HEK293T (cell line): ENCODE measurements around the gene EFCAB8.
"Not testable (repeated sequence)": the region's sequence is repeated elsewhere in the genome, so short reads cannot be mapped to it uniquely, and the experiment has no call there.

Source experiments
- CTCF ChIA-PET: fragments of 350-600 bp; formaldehyde crosslinking; extraction: SDS; loops from one replicate; lab custom pipeline; 2021; ENCODE audit warnings: antibody characterized with exemption, inconsistent platforms; lab: Yijun Ruan, JAX
- POLR2A ChIA-PET: fragments of 350-600 bp; formaldehyde crosslinking; extraction: SDS; loops from one replicate; lab custom pipeline; 2020; ENCODE audit warnings: antibody characterized with exemption, inconsistent platforms; lab: Yijun Ruan, JAX
- DNase-seq: peaks from one replicate; pipeline ENCODE4 v3.0.0; 2012; ENCODE audit warnings: mixed read lengths; ENCODE audit errors: extremely low spot score
- ARNT ChIP-seq: fragments of 450-650 bp; IDR thresholded peaks from 2 replicates; pipeline ENCODE4 v1.6.1; 2017; ENCODE audit warnings: mild to moderate bottlenecking
- BHLHE40 ChIP-seq: fragments of 450-650 bp; IDR thresholded peaks from 2 replicates; pipeline ENCODE4 v1.6.1; 2016; ENCODE audit warnings: mild to moderate bottlenecking, moderate library complexity, borderline replicate concordance
- CTBP1 ChIP-seq: fragments of 450-650 bp; IDR thresholded peaks from 2 replicates; pipeline ENCODE4 v1.6.1; 2016; ENCODE audit warnings: borderline replicate concordance
- ELF4 ChIP-seq: fragments of 450-650 bp; IDR thresholded peaks from 2 replicates; pipeline ENCODE4 v1.6.1; 2017; ENCODE audit warnings: antibody characterized with exemption
- FOXA1 ChIP-seq: fragments of 450-650 bp; IDR thresholded peaks from 2 replicates; pipeline ENCODE4 v1.6.1; 2016; ENCODE audit warnings: mild to moderate bottlenecking
- FOXK2 ChIP-seq: fragments of 450-650 bp; IDR thresholded peaks from 2 replicates; pipeline ENCODE4 v1.6.1; 2016; ENCODE audit warnings: mild to moderate bottlenecking
- FOXM1 ChIP-seq: fragments of 450-650 bp; IDR thresholded peaks from 2 replicates; pipeline ENCODE4 v1.6.1; 2017; ENCODE audit warnings: mild to moderate bottlenecking, borderline replicate concordance
- HDGF ChIP-seq: fragments of 450-650 bp; IDR thresholded peaks from 2 replicates; pipeline ENCODE4 v1.6.1; 2017; ENCODE audit warnings: antibody characterized with exemption, borderline replicate concordance
- L3MBTL2 ChIP-seq: fragments of 450-650 bp; conservative IDR thresholded peaks from 2 replicates; pipeline ENCODE4 v1.6.1; 2016; ENCODE audit warnings: mild to moderate bottlenecking
- LEF1 ChIP-seq: fragments of 450-650 bp; IDR thresholded peaks from 2 replicates; pipeline ENCODE4 v1.6.1; 2017; ENCODE audit warnings: mild to moderate bottlenecking, borderline replicate concordance
- NFRKB ChIP-seq: fragments of 450-650 bp; IDR thresholded peaks from 2 replicates; pipeline ENCODE4 v1.6.1; 2016; ENCODE audit warnings: mild to moderate bottlenecking, moderate library complexity
- SP1 ChIP-seq: fragments of 450-650 bp; IDR thresholded peaks from 2 replicates; pipeline ENCODE4 v1.6.1; 2017
- SUZ12 ChIP-seq: fragments of 450-650 bp; IDR thresholded peaks from 2 replicates; pipeline ENCODE4 v1.6.1; 2016; ENCODE audit warnings: mild to moderate bottlenecking
- TARDBP ChIP-seq: fragments of 450-650 bp; IDR thresholded peaks from 2 replicates; pipeline ENCODE4 v1.6.1; 2016
- ZNF384 ChIP-seq: fragments of 450-650 bp; IDR thresholded peaks from 2 replicates; pipeline ENCODE4 v1.6.1; 2016
- TF ChIP-seq, protein P1 (sequence below): fragments of 450-650 bp; IDR thresholded peaks from 2 replicates; pipeline ENCODE4 v1.6.1; 2016

Gene EFCAB8

GRCh38 chr20:32898729-32899128, 40.0 kb downstream of the EFCAB8 start:
- POLR2A ChIA-PET, result no interaction called here
- CTCF ChIA-PET, result no interaction called here
- TF ChIP-seq ZNF384, result no peak
- no peak for TF ChIP-seq HDGF
- TF ChIP-seq BHLHE40, result no peak
- TF ChIP-seq, protein P1, sequence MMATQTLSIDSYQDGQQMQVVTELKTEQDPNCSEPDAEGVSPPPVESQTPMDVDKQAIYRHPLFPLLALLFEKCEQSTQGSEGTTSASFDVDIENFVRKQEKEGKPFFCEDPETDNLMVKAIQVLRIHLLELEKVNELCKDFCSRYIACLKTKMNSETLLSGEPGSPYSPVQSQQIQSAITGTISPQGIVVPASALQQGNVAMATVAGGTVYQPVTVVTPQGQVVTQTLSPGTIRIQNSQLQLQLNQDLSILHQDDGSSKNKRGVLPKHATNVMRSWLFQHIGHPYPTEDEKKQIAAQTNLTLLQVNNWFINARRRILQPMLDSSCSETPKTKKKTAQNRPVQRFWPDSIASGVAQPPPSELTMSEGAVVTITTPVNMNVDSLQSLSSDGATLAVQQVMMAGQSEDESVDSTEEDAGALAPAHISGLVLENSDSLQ, result no peak
- TF ChIP-seq ARNT, result no peak
- DNase-seq, result no peak

DNA sequence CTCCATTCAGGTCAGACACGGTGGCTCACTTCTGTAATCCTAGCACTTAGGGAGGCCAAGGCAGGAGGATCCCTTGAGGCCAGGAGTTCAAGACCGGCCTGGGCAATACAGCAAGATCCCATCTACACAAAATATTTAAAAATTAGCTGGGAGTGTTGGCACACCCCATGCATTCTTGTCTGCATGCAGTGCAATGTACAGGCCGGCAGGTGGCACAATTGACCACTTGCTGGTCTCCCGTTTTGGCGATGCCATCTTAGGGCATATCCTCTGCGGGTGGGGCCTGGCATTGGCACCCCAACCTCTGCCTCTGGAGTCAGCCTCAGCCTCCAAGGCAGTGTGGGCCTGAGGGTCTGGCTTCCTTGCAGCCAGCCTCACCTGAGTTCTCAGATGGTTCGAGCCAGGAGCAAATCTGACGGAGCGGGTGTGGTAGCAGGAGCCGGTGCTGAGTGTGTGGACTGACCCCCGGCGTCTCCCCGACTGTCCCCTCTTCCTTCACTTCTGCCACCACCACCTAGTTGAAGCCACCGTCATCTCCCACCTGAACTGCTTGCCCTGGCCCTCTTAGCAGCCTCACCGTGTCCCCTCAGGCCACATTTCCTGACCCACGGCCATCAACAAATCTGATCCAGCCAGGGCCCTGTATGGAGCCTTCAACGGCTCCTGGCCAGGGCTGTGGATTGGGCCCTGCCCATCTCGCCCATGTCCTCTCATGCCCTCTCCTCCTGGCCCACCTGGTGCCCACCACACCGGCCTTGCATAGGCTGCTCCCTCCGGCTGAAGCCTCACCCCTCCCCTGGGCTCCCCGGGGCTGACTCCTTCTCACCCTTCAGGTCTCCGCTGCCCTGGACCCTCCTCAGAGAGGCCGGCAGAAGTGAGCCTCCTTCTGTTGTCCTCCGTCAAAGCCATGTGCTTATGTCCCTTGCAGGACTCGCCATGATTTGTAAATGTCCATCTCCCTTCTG, 44.0 kb downstream of the EFCAB8 start:
- ChIA-PET POLR2A (no interaction called here), CTCF (interaction anchor here (1.1 to 1.7 kb wide), 2 partner anchors 127 to 174 kb away, joined by 3 to 4 read pairs; no protein-coding TSS in a partner anchor)
- peak; percentile 70 for DNase-seq
- no peak for TF ChIP-seq ARNT
- no peak for TF ChIP-seq HDGF
- TF ChIP-seq BHLHE40, result no peak
- no peak for TF ChIP-seq SUZ12
- TF ChIP-seq CTBP1, result no peak

GRCh38 chr20:32903666-32904175, 45.0 kb downstream of the EFCAB8 start:
- no peak for DNase-seq
- POLR2A ChIA-PET, result no interaction called here
- CTCF ChIA-PET, result interaction anchor here (0.6 to 1.5 kb wide), 2 partner anchors 177 to 193 kb away, joined by 3 to 6 read pairs; no protein-coding TSS in a partner anchor
- no peak for TF ChIP-seq CTBP1

GRCh38 chr20:32904678-32905077, 46.0 kb downstream of the EFCAB8 start:
- DNase-seq, POLR2A ChIA-PET: not testable (repeated sequence)
- CTCF ChIA-PET, result interaction anchor here (0.7 to 1.5 kb wide), 2 partner anchors 186 to 192 kb away, joined by 6 read pairs; no protein-coding TSS in a partner anchor

- CTCF ChIA-PET, result no interaction called here
- TF ChIP-seq FOXA1 (no peak), ELF4 (no peak), FOXM1 (no peak), LEF1 (no peak)
- DNase-seq, result no peak
- POLR2A ChIA-PET, result no interaction called here
Observed at GRCh38 chr20:32906200-32906599, 47.5 kb downstream of the EFCAB8 start.

- CTCF ChIA-PET, result no interaction called here
Observed at GRCh38 chr20:32906871-32907495, 48.3 kb downstream of the EFCAB8 start.

GRCh38 chr20:32907886-32908285, 49.2 kb downstream of the EFCAB8 start:
- no peak for TF ChIP-seq FOXA1
- no peak for TF ChIP-seq L3MBTL2
- TF ChIP-seq CTBP1, result no peak
- TF ChIP-seq SUZ12, result no peak
- no peak for TF ChIP-seq HDGF
- no peak for TF ChIP-seq LEF1
- no peak for TF ChIP-seq TARDBP
- TF ChIP-seq ELF4, result no peak
- TF ChIP-seq, protein P1, result no peak
- no peak for TF ChIP-seq ZNF384
- TF ChIP-seq FOXK2, result no peak
- no peak for TF ChIP-seq NFRKB
- TF ChIP-seq ARNT, result no peak
- TF ChIP-seq SP1, result no peak
- no peak for TF ChIP-seq FOXM1
- no peak for TF ChIP-seq BHLHE40
- DNase-seq, result no peak
- POLR2A ChIA-PET, result no interaction called here
- CTCF ChIA-PET, result no interaction called here

More at GRCh38 chr20:32906871-32907495, 48.3 kb downstream of the EFCAB8 start:
- TF ChIP-seq SUZ12 (no peak), LEF1 (no peak), FOXM1 (no peak), ZNF384 (no peak), ELF4 (no peak), L3MBTL2 (no peak), SP1 (no peak)
- TF ChIP-seq, protein P1, result no peak
- POLR2A ChIA-PET, result no interaction called here
- DNase-seq, result no peak
